Hindlimb muscle (tissue), 1 donor: ENCODE measurements around the gene SBF1. TPM values are rescaled to one million over a fixed set of nuclear protein-coding genes. Genes with fewer than 3 reads are reported as not detected.
A peak's percentile ranks its signal among the peaks of the same experiment; 100 is the strongest.
"Not testable (repeated sequence)": the region's sequence is repeated elsewhere in the genome, so short reads cannot be mapped to it uniquely, and the experiment has no call there.

Experiments
- DNase-seq: peaks from one replicate; pipeline ENCODE4 v3.0.0-alpha.2; 2013
- polyA plus RNA-seq: library from polyadenylated mRNA; unstranded; fragments of 120-200 nt; gene quantifications from one replicate; pipeline ENCODE4 v1.2.1, GENCODE V29; 2013; ENCODE audit not compliant: insufficient read length

Gene SBF1
- polyA plus RNA-seq, 1 donor: 53.0 TPM

DNA sequence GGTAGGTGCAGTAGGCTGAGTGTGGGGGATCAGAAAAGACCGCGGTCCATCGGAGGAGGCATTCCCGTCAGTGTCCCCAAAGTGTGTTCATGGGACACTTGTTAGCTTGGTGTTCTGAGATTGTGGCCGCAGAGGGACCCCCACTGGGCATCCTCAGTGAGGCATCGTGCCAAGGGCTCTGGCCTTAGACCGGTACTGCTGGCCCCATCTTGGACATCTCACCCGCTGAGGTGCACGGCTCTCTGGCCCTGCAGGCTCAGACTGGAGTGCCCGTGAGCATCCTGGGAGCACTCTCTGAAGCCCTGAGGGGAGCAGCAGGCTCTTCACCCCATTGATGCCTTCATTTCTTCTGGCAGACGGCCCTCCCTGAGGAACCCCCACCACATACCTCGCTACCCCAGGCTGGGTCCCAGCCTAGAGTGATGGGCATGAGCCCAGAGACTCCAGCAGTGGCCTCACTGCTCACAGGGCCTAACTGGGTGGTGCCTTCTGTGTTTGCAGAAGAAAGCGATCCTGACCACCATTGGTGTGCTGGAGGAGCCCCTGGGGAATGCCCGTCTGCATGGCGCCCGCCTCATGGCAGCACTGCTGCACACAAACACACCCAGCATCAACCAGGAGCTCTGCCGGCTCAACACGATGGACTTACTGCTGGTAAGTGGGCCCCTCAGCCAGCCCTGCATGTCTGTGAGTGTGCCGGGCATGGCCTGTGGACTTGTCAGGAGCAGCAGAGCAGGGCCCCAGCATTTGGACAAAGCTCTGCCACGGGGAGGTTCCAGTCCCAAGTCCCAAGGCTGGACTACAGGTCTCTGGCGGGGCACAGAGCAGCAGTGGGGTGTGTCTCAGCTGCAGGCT, 51.6 kb downstream of the SBF1 start:
- no peak for DNase-seq

DNA sequence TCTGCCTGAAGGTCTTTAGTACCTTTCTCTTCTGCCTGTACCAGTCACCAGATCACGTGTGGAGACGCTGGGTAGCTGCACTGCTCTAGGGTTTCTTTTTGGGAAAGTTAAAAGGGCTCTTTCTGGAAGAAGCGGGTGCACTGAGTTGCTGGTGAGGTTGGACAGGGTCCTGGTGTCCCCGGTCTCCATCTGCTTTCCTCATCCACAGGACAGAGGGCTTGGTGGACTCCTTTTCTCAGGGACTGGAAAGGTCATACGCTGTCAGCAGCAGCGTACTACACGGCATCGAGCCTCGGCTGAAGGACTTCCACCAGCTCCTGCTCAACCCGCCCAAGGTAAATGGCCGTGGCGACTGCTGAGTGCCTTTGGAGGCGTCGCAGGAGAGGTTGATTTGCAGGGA, 52.8 kb downstream of the SBF1 start:
- no peak for DNase-seq

DNA sequence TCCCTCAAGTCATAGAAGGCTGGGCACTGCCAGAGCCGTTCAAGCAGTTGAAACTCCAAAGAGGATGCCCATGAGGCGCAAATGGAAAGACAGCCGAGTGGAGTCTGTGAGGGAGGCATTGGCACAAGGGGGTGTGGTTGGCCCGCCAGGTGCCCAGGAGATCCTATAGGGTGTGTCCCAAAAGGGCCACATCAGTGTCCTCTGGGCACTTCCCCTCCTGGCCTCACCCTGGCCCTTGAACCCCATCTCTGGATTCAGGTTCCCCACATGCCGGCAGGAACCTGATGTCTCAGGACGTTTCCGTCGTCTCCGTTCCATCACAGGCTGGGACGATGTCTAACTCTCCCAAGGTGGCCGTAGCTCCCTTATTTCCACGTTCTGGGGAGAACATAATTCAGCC, 54.3 kb downstream of the SBF1 start:
- no peak for DNase-seq

DNA sequence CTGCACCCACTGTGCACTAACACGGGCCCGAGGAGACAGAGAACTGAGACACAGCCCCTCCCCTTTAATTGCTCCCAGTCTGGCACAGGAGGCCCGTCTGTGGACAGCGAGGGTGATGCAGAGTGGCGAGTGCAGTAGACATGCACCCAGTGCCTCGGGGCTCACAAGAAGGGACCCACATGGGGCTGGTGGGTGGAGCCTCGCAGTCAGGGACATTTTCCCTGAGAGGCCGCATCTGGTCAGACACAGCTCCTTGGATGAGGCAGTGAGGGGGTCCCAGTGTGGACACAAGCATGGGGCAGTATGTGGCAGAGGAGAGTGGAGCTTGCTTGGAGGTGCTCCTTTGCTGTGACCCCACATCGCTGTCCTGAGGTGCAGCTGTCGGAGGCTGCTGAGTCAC, 54.8 kb downstream of the SBF1 start:
- DNase-seq: no peak

DNA sequence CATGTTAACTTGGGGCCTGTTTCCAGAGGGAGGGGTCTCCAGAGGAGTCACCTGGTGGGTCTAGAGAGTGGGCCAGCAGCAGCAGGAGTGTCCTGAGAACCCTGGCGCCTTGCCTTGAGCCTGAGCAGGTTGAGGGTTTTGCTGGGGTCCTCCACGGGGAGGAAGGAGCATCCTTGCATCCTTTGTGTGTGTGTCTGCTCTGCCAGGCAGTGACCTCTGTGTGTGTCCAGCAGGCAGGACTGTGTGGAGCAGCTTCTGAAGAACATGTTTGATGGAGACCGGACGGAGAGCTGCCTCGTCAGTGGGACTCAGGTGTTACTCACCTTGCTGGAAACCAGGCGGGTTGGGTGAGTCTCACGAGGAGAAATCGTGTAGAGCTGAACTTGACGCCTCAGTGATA, 55.7 kb downstream of the SBF1 start:
- no peak for DNase-seq

DNA sequence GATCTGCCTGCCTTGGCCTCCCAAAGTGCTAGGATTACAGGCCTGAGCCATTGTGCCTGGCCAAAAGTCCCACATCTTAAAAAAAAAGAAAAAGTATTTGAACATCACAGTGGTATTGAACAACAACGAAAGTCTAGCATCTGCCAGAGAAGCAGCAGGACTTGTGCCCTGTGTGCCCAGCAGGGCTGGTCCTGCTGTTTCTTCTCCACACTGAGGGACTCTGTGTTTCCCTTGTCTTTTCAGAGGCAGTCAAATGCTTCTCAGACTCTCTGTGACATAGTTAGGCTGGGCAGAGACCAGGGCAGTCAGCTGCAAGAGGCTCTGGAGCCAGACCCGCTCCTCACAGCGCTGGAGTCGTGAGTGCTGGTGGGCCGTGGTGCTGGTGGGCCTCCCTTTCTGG, 56.2 kb downstream of the SBF1 start:
- DNase-seq: no peak

DNA sequence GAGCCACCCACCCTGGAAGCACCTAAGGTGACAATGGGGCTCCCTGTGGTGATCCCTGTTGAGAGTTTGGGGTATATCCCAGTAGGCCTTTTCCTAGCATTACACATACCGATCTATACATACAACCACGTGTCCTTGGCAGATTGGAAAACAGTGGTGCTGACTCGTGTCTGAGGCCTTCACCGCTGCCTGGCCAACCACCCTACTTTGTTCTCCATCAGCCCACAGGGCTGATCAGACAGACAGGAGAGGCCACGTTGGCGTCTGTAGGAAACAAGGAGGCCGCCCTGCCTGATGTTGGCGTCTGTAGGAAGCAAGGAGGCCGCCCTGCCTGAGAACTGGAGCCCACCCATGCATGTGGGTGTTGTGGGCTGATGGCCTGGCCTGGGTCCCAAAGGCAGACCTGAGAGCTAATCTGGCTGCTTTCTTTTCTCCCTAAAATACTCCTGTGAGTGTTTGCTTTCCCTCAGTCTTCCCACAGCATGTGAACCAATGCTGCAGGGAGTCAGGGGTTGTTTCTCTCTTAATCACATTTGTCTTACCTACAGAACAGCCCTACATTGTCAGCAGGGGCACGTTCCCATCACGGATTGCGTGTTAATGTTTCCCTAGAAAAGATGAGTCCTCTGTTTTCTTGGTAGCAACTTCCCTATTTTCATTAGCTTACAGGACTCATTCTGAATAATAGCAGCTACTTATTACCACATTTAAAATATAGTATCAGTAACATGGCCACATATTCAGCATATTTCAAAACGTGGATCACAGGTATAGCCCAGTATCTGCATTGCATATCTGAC, 57.2 kb downstream of the SBF1 start:
- DNase-seq: no peak

DNA sequence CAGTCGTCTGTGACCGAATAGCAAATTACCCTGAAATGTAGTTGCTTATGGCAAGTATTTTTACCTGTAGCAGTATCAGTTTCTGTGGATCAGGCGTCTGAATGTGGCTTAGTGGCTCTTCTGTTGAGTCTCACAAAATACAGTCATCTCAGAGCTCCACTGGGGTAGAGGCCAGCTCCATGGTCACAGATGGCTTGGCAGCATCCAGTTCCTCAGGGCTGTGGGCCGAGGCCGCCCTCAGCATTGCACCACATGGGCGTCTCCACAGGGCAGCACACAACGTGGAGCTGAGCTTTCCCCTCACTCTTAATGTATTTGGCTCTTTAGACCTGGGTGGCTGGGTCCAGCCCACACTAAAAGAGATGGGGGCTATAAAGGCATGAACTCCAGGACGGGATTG, 57.8 kb downstream of the SBF1 start:
- DNase-seq: no peak

DNA sequence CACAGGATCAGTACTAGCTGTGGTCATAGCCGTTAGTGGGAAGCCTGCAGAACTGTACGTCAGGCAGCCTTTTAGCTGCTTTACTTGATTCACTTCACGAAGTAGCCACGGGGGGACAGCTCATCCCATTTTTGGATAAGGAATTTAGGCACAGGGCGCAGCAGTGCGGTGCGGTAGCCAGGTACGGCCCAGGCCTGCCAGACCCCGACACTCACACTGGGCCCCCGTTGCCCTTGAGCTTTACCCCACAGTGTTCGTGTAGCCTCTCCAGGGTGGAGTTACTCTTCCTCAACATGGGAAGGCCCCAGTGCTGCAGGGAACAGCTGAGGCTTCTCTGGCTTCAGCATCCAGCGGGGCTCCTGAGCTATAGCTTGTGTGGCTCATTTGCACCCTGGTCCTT, 59.4 kb downstream of the SBF1 start:
- DNase-seq: no peak

DNA sequence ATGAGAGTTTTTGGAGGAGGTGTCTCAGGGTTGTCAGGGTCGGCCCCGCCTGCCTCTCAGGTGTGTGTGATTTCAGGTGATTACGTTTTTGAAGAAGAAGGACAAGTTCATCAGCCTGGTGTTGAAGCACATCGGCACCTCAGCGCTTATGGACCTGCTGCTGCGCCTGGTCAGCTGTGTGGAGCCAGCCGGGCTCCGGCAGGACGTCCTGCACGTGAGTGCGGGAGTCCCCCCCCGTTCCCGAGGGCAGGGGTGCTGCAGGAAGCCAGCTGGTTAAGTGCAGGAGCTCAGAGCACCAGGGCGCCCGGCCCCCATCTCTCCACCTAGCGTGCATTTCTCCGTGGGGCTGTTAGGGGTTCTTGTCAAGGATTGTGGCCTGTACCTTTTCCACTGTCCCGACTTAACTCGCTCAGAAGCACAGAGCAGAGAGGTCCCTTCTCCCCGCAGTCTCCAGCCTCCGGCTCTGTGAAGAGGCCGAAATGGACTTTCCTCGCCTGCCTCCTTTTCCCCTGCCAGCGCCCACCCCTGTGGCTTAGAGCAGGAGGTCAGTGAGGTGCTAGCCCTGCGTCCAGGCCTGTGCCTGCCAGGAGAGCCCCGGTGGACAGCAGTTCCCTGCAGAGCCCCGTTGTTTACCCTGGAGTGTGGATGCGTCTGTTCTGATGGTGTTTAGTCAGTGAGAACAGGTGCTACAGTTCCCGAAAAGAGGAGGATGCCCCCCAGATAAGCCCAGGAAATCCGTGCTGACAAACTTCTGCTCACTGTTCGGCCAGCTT, 60.2 kb downstream of the SBF1 start:
- DNase-seq: no peak

DNA sequence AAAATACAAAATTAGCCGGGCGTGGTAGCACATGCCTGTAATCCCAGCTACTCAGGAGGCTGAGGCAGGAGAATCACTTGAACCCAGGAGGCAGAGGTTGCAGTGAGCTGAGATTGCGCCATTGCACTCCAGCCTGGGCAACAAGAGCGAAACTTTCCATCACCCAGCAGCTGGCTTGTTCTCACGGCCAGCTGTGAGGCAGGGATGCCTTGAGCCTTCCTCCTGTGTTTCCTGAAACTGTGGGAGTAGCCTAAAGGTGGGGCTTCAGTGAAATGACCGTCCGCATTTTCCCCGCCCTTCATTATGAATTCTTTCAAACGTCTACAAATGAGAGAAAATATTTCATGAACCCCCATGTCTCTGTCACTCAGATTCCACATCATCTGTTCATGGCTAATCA, 65.9 kb downstream of the SBF1 start:
- DNase-seq: not testable (repeated sequence)

DNA sequence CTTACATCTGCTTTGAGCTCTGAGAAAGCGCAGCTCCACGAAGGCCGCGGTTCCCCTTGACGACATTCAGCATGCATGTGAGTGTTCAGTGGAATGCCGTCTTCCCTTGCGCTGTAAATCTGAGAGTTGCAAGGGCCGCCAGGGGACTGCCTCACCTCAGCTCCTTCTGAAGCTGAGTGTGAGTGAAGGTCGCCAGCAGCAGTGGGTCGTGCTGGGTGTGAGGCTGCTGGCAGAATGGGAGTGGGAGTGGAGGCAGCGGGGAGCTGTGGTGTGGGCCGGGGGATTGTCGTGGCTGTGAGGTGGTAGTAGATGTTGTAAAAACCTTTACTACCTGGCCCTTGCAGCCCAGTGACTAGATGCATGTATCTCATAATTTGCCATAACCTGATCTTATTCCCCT, 66.5 kb downstream of the SBF1 start:
- no peak for DNase-seq

DNA sequence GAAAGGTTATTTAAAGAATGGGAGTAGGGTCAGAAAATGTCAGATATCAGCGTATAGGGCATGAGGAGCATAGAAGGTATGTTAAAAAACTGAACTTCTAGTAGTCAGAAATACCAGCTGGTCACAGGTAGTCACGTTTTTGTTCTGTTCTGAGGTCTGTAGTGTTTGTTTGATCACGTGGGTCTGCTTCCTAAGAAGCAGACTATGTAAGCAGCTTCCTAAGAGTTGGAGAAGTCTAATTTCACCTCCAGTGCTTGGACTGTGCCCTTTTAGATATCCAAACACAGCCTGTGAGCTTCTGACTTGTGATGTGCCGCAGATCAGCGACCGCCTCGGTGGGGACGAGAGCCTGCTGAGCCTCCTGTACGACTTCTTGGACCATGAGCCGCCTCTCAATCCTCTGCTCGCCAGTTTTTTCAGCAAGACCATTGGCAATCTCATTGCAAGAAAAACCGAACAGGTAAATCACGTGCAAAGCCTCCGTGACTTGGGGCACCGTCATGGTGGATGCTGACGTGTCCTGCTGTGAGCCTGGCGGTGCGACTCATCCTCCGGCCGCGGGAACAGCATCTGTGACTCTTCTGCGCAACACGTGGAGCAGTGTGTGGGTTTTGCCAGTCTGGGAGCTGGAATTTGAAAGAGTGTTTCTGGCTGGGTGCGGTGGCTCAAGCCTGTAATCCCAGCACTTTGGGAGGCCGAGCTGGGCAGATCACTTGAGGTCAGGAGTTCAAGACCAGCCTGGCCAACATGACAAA, 68.2 kb downstream of the SBF1 start:
- DNase-seq: no peak

DNA sequence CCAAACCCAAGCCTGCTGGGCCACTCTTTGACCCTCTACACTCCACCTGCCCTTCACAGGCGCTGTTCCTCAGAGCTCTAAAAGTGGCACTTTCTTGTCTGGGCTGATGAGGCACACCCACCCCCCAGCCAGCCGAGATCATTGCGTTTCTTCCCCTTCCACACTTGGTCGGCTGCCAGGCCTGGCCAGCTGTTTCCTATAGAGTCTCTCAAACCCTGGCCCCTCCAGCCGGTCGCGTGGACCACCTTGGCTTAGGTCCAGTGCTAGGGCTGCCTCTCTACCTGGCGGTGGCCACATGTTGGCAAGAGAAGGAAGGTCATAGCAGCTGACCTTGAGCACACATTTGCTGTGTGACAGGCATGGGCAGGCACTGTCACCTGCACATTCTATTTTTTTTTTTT, 71.1 kb downstream of the SBF1 start:
- DNase-seq: peak; percentile 46

DNA sequence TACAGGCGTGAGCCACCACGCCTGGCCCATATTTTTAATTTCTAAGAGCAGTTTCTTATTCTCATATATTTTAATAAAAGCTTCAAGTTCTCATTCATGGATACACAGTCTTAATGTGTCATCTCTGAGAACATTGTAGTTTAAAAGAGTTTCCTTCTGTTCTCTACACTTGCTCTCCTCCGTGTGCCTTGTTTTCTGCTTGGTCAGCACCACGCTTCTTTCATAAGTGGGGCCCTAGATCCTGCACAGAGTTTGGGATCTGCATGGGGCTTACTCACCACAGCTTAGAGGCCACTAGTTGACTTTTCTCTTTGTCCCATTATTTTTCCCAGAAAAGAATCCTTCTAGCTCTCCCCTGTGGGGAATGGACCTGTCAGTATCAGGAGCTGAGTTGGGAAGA, 72.9 kb downstream of the SBF1 start:
- DNase-seq: no peak

DNA sequence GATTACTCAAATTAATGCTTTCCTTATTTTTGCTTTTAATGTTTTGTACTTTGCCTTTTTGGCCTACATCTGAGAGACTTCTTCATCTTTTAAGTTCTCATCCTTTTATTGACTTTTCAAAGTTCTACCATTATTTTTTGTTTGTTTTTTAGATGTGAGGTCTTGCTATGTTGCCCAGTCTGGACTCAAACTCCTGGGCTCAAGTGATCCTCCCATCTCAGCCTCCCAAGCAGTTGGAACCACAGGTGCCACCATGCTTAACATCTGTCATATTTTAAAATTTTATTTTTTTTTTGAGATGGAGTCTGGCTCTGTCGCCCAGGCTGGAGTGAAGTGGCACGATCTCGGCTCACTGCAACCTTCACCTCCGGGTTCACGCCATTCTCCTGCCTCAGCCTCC, 73.9 kb downstream of the SBF1 start:
- no peak for DNase-seq

DNA sequence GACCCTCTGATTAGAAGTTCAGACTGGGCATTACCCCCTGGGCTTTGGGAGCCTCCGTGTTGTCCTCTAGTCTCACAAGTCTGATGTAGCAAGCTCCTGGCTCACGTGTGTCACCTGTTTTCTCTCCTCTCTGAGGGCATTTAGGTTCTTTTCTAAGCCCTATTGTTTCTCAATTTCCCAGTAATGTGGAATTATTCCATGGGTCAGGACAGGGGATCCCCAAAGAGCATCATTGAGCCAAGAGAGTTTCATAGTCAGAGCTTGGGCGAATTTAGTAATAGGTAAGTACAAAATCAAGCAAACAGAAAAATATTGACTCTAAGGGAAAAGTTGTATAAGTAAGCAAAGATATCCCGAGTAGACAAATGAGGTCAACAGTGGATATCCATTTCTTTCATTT, 74.4 kb downstream of the SBF1 start:
- DNase-seq: no peak

DNA sequence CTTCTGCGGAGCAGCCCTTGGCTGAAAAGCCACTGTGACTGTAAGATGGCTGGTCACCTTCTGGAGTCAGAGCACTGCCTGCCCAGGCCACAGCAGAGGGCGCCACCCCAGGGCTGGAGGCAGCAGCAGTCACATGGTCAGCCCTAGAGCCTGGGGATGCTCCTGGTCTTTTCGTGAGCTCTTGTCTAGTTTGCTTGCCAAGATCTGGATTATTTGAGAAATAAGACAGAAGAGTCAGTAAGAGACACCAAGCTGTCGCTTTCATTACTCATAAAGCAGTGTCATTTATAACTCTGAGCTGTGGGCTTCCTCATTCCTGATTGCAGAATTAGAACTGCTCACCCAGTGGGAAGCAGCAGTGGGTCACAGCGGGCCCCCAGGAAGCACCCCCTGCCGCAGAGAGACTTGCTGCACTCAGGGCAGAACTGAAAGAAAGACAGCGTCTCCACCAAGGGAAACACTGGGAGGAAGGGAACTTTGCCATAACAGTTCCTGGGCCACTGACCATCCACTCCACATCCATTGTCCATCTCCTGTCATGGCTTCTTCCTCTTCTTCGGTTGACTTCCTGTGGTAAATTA, 75.0 kb downstream of the SBF1 start:
- DNase-seq: peak; percentile 25

DNA sequence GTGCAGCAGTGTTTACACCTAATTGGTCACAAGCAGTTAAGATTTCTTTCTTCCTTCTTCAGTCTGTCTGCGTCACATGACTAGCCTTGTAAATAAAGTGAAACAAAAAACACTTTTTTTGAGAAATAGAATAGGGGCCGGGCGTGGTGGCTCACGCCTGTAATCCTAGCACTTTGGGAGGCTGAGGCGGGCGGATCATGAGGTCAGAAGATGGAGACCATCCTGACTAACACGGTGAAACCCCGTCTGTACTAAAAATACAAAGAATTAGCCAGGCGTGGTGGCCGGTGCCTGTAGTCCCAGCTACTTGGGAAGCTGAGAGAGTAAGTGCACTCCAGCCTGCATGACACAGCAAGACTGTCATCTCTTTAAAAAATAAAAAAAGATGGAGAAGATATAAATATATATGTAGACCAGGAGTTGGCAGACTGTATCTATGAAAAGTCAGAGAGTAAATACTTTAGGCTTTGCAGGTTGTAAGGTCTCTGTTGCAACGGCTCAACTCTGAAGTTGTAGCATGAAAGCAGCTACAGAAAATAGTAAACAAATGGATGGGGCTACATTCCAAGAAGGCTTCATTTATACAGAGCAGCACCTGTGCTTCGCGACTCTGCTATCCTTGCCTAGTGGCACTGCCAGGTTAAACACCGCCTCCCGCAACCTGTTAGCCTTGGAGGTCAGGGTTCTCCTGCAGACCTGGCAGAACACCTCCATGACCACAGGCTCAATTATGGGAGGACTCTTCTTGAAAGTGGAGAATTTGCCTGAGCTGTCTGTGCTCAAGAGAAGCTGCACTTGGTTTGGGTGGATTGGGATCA, 75.8 kb downstream of the SBF1 start:
- DNase-seq: no peak

DNA sequence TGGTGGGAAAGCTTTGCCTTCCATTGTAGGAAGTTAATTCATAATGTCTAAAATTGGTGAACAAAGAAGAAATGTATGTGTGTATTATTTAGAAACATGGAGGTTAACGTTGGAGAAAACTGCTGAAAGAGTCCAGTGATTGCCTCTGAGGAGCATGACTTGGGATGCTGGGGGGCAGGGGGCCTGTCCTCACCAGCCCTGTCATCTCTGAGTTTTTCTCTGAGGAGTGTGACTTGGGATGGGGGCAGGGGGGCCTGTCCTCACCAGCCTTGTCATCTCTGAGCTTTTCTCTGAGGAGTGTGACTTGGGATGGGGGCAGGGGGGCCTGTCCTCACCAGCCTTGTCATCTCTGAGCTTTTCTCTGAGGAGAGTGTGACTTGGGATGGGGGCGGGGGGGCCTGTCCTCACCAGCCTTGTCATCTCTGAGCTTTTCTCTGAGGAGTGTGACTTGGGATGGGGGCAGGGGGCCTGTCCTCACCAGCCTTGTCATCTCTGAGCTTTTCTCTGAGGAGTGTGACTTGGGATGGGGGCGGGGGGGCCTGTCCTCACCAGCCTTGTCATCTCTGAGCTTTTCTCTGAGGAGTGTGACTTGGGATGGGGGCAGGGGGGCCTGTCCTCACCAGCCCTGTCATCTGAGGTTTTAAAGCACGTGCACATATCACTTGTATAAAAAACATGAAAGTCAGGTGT, 77.3 kb downstream of the SBF1 start:
- DNase-seq: not testable (repeated sequence)
